Activated gamma-delta T cell treated with anti-CD3 and anti-CD28 coated beads, Interleukin-2, amount 50 U/mL, for 16 hours (primary cell): ENCODE results near the gene SKI.

ENCODE experiments used
- DNase-seq: peaks from one replicate; pipeline ENCODE4 v3.0.0-alpha.2; 2020; ENCODE audit warnings: low read depth

The SKI gene

GRCh38 chr1:2209400-2210083 lies 18.6 kb upstream of the SKI start:
- DNase-seq: no peak

- no peak for DNase-seq
These were observed 17.9 kb upstream of the SKI start for GRCh38 chr1:2210084-2210653.

GRCh38 chr1:2210786-2211185 lies 17.3 kb upstream of the SKI start:
- no peak for DNase-seq

- DNase-seq: no peak
These were observed 15.9 kb upstream of the SKI start for GRCh38 chr1:2212274-2212531.

- no peak for DNase-seq
These were observed 15.3 kb upstream of the SKI start for GRCh38 chr1:2212532-2213491.

- DNase-seq: no peak
These were observed 14.3 kb upstream of the SKI start for GRCh38 chr1:2213576-2214505.

GRCh38 chr1:2214541-2215241 lies 13.4 kb upstream of the SKI start:
- no peak for DNase-seq

GRCh38 chr1:2215329-2215728 lies 12.8 kb upstream of the SKI start:
- DNase-seq: no peak

- no peak for DNase-seq
These were observed 12.0 kb upstream of the SKI start for GRCh38 chr1:2215909-2216766.

GRCh38 chr1:2216767-2217058 lies 11.4 kb upstream of the SKI start:
- DNase-seq: no peak

- DNase-seq: no peak
These were observed 6.8 kb upstream of the SKI start for GRCh38 chr1:2221271-2221670.

GRCh38 chr1:2224170-2224584 lies 3.9 kb upstream of the SKI start:
- DNase-seq: no peak

GRCh38 chr1:2224631-2225428 lies 3.3 kb upstream of the SKI start:
- DNase-seq: no peak

GRCh38 chr1:2226525-2227345 lies 1.4 kb upstream of the SKI start:
- DNase-seq: no peak

GRCh38 chr1:2227346-2228156 lies 568 bp upstream of the SKI start:
- peak; percentile 82 for DNase-seq

GRCh38 chr1:2228694-2229036 lies 546 bp downstream of the SKI start:
- no peak for DNase-seq

- no peak for DNase-seq
These were observed 1.1 kb downstream of the SKI start for GRCh38 chr1:2229037-2229864.
